HepG2 (cell line): ENCODE measurements around the gene PCTP. TPM values are rescaled to one million over a fixed set of nuclear protein-coding genes. Genes with fewer than 3 reads are reported as not detected.
A peak's percentile ranks its signal among the peaks of the same experiment; 100 is the strongest.

Experiments
- ETV5 ChIP-seq: IDR thresholded peaks from 2 replicates; pipeline ENCODE4 v1.6.1; 2018; ENCODE audit warnings: missing biosample characterization, missing genetic modification reagents, inconsistent platforms, borderline replicate concordance
- HNRNPL ChIP-seq: fragments of 200-400 bp; formaldehyde crosslinking; IDR thresholded peaks from 2 replicates; pipeline ENCODE4 v1.6.1; 2017; ENCODE audit warnings: mild to moderate bottlenecking, low read depth, low read length
- NFYC ChIP-seq: IDR thresholded peaks from 2 replicates; pipeline ENCODE4 v1.6.1; 2016; ENCODE audit warnings: missing genetic modification reagents, missing compliant biosample characterization
- RBFOX2 ChIP-seq: fragments of 200-400 bp; formaldehyde crosslinking; IDR thresholded peaks from 2 replicates; pipeline ENCODE4 v1.6.1; 2017; ENCODE audit warnings: low read depth, mild to moderate bottlenecking, low read length
- TAF15 ChIP-seq: fragments of 200-400 bp; formaldehyde crosslinking; IDR thresholded peaks from one replicate; pipeline ENCODE4 v1.6.1; 2018; ENCODE audit warnings: mild to moderate bottlenecking, low read depth, low read length; ENCODE audit not compliant: poor library complexity, severe bottlenecking
- THAP8 ChIP-seq: sonication (generic); formaldehyde crosslinking; IDR thresholded peaks from 2 replicates; pipeline ENCODE4 v1.5.1; 2020; ENCODE audit warnings: missing genetic modification reagents, mild to moderate bottlenecking, borderline replicate concordance
- YY1 ChIP-seq: IDR thresholded peaks from 2 replicates; pipeline ENCODE4 v1.6.1; 2011; ENCODE audit warnings: low read length, low read depth, moderate library complexity, mild to moderate bottlenecking; ENCODE audit not compliant: insufficient read depth, insufficient replicate concordance
- ZIK1 ChIP-seq: sonication (generic); formaldehyde crosslinking; IDR thresholded peaks from 2 replicates; pipeline ENCODE4 v1.5.0; 2020; ENCODE audit warnings: mild to moderate bottlenecking, low read depth, missing genetic modification reagents, borderline replicate concordance
- ZNF251 ChIP-seq: sonication (generic); formaldehyde crosslinking; IDR thresholded peaks from 2 replicates; pipeline ENCODE4 v1.9.0; 2021; ENCODE audit warnings: mild to moderate bottlenecking, missing genetic modification reagents
- ZNF350 ChIP-seq: sonication (generic); formaldehyde crosslinking; IDR thresholded peaks from 2 replicates; pipeline ENCODE4 v1.4.0; 2020; ENCODE audit warnings: mild to moderate bottlenecking, low read depth, missing genetic modification reagents, borderline replicate concordance
- ZNF83 ChIP-seq: sonication (generic); formaldehyde crosslinking; IDR thresholded peaks from 2 replicates; pipeline ENCODE4 v1.4.0; 2020; ENCODE audit warnings: missing genetic modification reagents, mild to moderate bottlenecking, borderline replicate concordance
- ZZZ3 ChIP-seq: sonication (generic); formaldehyde crosslinking; IDR thresholded peaks from 2 replicates; pipeline ENCODE4 v1.4.0; 2020; ENCODE audit warnings: missing genetic modification reagents, mild to moderate bottlenecking, borderline replicate concordance
- polyA plus RNA-seq, 8 experiments: library from polyadenylated mRNA; depleted of rRNA in 3 of 8; stranded (reverse) in 7 of 8; unstranded in 1 of 8; fragments of >200 nt; fragmentation: Illumina TruSeq in 4 of 8; extraction: Trizol in 4 of 8; gene quantifications; 2 replicates each; pipeline versions ENCODE4 v1.2.1 to v1.2.3, GENCODE V29; 2011 to 2016; ENCODE audit warnings: low read depth in 4 of 8, missing spikeins in 1 of 8, mixed read lengths in 1 of 8; ENCODE audit not compliant: insufficient read depth in 1 of 8
- total RNA-seq, 5 experiments: library from RNA; depleted of rRNA; stranded (reverse); fragments of >200 nt; fragmentation: Illumina TruSeq; extraction: Trizol; gene quantifications; 2 replicates each; pipeline ENCODE4 v1.2.3, GENCODE V29; 2016; ENCODE audit warnings: low read depth in 1 of 5
- TF ChIP-seq, protein P1 (sequence below): sonication (generic); formaldehyde crosslinking; IDR thresholded peaks from 2 replicates; pipeline ENCODE4 v1.4.0; 2020; ENCODE audit warnings: mild to moderate bottlenecking, missing genetic modification reagents, borderline replicate concordance
- TF ChIP-seq, protein P2 (sequence below): sonication (generic); formaldehyde crosslinking; IDR thresholded peaks from 2 replicates; pipeline ENCODE4 v1.8.1; 2023; ENCODE audit warnings: mild to moderate bottlenecking, missing genetic modification reagents
- TF ChIP-seq, protein P3 (sequence below): sonication (generic); formaldehyde crosslinking; IDR thresholded peaks from 2 replicates; pipeline ENCODE4 v1.5.0; 2020; ENCODE audit warnings: mild to moderate bottlenecking, missing genetic modification reagents

PCTP gene
- total and polyA plus RNA-seq, 2 of the 13 experiments (the other 11 are each of a cell fraction or from before 2014, with no cell fraction given): 37.1 to 50.7 TPM

DNA sequence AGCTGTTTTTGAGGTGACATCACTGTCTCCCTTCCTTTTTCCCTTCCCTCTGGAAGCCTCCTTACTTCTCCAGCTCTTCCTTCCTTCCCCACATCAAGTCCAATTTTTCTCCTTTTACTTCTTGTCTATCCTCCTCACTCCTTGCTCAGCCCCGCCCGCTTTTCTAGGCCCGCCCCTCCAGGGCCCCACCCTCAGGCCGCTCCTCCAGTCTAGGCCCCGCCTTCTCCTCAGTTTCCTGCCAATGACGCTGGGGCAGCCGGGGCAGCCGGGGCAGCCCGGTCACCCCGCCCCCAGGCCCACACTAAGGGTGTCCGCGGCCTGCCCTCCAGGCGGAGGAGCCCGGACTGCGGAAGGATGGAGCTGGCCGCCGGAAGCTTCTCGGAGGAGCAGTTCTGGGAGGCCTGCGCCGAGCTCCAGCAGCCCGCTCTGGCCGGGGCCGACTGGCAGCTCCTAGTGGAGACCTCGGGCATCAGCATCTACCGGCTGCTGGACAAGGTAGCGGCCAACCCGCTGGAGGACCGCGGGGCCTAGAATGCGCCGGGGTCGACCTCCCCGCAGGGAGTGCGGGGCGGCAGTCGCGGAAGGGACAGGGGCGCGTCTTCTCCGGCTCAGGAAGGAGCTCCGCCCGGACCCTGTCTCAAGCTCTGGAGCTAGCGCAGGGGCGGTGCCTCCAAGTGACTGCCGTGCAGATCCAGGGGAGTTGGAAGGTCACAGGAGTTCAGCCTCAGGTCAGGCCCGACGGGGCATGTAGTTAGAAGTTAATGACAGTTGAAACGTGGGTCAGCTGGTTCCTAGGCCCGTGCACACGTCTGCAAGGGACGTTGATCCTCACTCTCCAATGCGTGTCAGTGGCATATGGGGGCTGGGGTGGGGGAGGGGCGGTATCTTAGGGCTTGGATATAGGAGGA lies at the start of gene PCTP (continued):
- TF ChIP-seq, protein P1, sequence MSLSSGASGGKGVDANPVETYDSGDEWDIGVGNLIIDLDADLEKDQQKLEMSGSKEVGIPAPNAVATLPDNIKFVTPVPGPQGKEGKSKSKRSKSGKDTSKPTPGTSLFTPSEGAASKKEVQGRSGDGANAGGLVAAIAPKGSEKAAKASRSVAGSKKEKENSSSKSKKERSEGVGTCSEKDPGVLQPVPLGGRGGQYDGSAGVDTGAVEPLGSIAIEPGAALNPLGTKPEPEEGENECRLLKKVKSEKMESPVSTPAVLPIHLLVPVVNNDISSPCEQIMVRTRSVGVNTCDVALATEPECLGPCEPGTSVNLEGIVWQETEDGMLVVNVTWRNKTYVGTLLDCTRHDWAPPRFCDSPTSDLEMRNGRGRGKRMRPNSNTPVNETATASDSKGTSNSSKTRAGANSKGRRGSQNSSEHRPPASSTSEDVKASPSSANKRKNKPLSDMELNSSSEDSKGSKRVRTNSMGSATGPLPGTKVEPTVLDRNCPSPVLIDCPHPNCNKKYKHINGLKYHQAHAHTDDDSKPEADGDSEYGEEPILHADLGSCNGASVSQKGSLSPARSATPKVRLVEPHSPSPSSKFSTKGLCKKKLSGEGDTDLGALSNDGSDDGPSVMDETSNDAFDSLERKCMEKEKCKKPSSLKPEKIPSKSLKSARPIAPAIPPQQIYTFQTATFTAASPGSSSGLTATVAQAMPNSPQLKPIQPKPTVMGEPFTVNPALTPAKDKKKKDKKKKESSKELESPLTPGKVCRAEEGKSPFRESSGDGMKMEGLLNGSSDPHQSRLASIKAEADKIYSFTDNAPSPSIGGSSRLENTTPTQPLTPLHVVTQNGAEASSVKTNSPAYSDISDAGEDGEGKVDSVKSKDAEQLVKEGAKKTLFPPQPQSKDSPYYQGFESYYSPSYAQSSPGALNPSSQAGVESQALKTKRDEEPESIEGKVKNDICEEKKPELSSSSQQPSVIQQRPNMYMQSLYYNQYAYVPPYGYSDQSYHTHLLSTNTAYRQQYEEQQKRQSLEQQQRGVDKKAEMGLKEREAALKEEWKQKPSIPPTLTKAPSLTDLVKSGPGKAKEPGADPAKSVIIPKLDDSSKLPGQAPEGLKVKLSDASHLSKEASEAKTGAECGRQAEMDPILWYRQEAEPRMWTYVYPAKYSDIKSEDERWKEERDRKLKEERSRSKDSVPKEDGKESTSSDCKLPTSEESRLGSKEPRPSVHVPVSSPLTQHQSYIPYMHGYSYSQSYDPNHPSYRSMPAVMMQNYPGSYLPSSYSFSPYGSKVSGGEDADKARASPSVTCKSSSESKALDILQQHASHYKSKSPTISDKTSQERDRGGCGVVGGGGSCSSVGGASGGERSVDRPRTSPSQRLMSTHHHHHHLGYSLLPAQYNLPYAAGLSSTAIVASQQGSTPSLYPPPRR (CRISPR knock-in tag): no peak
- TF ChIP-seq ZZZ3 (CRISPR knock-in tag): no peak; the same call in 1 of the 2 replicates
- TF ChIP-seq, protein P2, sequence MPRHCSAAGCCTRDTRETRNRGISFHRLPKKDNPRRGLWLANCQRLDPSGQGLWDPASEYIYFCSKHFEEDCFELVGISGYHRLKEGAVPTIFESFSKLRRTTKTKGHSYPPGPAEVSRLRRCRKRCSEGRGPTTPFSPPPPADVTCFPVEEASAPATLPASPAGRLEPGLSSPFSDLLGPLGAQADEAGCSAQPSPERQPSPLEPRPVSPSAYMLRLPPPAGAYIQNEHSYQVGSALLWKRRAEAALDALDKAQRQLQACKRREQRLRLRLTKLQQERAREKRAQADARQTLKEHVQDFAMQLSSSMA (CRISPR knock-in tag): 0 out of 2 replicates have a peak, but pooled peaks have one; percentile 67
- peak; percentile 61 for TF ChIP-seq YY1
- TF ChIP-seq TAF15: no peak
- TF ChIP-seq, protein P3, sequence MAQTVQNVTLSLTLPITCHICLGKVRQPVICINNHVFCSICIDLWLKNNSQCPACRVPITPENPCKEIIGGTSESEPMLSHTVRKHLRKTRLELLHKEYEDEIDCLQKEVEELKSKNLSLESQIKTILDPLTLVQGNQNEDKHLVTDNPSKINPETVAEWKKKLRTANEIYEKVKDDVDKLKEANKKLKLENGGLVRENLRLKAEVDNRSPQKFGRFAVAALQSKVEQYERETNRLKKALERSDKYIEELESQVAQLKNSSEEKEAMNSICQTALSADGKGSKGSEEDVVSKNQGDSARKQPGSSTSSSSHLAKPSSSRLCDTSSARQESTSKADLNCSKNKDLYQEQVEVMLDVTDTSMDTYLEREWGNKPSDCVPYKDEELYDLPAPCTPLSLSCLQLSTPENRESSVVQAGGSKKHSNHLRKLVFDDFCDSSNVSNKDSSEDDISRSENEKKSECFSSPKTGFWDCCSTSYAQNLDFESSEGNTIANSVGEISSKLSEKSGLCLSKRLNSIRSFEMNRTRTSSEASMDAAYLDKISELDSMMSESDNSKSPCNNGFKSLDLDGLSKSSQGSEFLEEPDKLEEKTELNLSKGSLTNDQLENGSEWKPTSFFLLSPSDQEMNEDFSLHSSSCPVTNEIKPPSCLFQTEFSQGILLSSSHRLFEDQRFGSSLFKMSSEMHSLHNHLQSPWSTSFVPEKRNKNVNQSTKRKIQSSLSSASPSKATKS (CRISPR knock-in tag): no peak
- no peak for TF ChIP-seq ZIK1 (CRISPR knock-in tag)
- TF ChIP-seq ZNF83 (CRISPR knock-in tag): peak; percentile 77; the same call in 1 of the 2 replicates
- 0 out of 2 replicates have a peak, but pooled peaks have one; percentile 44 for TF ChIP-seq NFYC
- peak; percentile 81; the same call in 1 of the 2 replicates for TF ChIP-seq THAP8 (CRISPR knock-in tag)
- TF ChIP-seq ZNF251 (CRISPR knock-in tag): no peak
- peak; percentile 96 for TF ChIP-seq RBFOX2
- TF ChIP-seq ZNF350 (CRISPR knock-in tag): peak; percentile 96
- TF ChIP-seq ETV5 (CRISPR knock-in tag): peak; percentile 90
- TF ChIP-seq HNRNPL: peak; percentile 60; the same call in 1 of the 2 replicates
